ENCODE results near the gene CIDEB. TPM values are rescaled to one million over a fixed set of nuclear protein-coding genes. Genes with fewer than 3 reads are reported as not detected.

Gene CIDEB
- total RNA-seq, 1 donor: 0.36 TPM

DNA sequence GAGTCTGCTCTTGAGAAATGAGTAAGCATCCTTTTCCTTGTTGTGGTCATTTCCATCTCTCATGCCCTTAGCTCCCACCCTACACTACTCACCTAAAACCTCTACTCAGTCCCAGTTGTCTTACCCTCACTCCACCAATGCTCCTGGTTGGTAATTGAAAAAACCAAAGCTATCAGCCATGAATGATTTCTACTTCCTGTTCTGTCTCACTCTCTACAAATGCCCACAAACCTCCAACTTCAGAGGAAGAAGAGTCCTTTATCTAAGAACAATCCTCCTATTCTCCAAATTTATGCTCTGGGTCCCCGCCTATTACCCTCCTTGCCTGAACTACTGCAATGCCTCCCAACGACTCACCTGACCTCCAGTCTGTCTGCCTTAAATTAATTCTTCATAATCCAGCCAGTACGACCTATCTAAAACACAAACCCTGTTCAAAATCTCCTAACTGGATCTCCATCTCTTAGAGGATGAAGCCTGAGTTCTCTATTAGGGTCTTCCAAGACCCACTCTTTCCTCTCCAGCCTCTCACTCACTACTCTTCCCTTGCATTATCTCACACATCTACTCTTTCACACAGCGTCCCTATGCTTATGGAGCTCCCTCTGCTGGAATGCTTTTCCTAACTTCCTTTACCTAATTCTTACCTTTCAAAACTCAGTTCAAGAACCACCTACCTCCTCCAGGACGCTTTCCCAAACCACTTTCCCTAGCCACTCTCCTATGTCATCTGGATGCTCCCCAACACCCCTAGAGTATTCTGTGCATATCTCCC is 10.4 kb downstream of the CIDEB start:
- no peak overlapping the region for H3K4me3 ChIP-seq (ENCODE audit: insufficient read depth, low read length)
- TF ChIP-seq, protein P1, sequence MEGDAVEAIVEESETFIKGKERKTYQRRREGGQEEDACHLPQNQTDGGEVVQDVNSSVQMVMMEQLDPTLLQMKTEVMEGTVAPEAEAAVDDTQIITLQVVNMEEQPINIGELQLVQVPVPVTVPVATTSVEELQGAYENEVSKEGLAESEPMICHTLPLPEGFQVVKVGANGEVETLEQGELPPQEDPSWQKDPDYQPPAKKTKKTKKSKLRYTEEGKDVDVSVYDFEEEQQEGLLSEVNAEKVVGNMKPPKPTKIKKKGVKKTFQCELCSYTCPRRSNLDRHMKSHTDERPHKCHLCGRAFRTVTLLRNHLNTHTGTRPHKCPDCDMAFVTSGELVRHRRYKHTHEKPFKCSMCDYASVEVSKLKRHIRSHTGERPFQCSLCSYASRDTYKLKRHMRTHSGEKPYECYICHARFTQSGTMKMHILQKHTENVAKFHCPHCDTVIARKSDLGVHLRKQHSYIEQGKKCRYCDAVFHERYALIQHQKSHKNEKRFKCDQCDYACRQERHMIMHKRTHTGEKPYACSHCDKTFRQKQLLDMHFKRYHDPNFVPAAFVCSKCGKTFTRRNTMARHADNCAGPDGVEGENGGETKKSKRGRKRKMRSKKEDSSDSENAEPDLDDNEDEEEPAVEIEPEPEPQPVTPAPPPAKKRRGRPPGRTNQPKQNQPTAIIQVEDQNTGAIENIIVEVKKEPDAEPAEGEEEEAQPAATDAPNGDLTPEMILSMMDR (IDR thresholded peaks at IDR 0.05; ENCODE audit: extremely low read depth, low read depth, low read length): peak; percentile 37
- peaks cover 2% of the 10 kb centered on the region for H4K20me1 ChIP-seq (ENCODE audit: insufficient read depth, low read length)
- H3K27ac ChIP-seq (ENCODE audit: low read depth, low read length): no peak overlapping the region
- H3K36me3 ChIP-seq (ENCODE audit: insufficient read depth, low read length): peaks cover 32% of the 10 kb centered on the region
- no peaks in the 10 kb centered on the region for H3K27me3 ChIP-seq (ENCODE audit: insufficient read depth, low read length)
- DNase-seq (ENCODE audit: insufficient read length, low spot score, missing footprints): peak; percentile 15
- H3K9me3 ChIP-seq (ENCODE audit: low read depth, low read length): no peaks in the 10 kb centered on the region
- H3K4me1 ChIP-seq (ENCODE audit: insufficient read depth, low read length): peaks cover 21% of the 10 kb centered on the region
- H3K4me2 ChIP-seq (ENCODE audit: insufficient read depth, low read length): no peak overlapping the region
- peaks cover 18% of the 10 kb centered on the region for H3K79me2 ChIP-seq (ENCODE audit: insufficient read depth, low read length)
- no peak overlapping the region for H2AFZ ChIP-seq (ENCODE audit: low read length)

DNA sequence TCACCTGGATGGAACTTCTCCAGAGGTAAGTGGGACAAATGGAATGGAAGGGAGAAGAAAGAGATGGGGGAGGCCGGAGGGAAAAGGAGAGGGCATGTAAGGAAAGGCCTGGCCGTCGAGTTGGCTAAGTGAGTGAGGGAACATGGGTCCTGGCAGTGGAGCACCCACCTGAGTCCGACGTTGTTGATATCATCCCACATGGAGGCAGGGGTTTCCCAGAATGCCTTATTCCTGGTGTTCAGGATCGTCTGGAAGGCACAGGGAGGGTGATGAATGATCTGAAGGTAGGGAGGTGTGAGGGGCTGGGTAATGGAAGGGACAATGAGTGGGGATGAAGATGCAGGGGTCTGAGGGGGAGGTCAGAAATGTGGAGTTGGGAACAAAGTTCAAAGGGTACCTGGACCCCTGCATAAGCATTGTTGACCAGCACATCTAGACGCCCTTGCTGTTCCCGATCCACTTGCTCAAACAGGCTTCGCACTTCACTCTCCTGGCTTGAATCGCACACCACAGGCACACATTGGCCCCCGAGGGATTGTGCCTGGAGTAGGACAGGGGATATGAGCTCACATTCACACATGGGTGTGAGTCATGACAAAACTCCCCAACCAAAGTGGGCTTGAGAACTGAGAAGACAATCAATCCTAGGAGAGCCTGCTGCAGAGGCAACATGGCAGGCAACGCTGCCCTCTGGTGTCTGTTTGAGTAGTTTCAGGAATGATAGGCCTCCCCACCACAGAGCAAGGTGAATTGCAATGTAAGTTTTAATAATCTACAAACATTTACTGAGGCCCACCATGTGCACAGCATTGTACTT is 11.2 kb downstream of the CIDEB start:
- peaks cover 21% of the 10 kb centered on the region for H3K4me1 ChIP-seq (ENCODE audit: insufficient read depth, low read length)
- H3K4me3 ChIP-seq (ENCODE audit: insufficient read depth, low read length): no peak overlapping the region
- no peaks in the 10 kb centered on the region for H3K27me3 ChIP-seq (ENCODE audit: insufficient read depth, low read length)
- TF ChIP-seq, protein P1 (IDR thresholded peaks at IDR 0.05; ENCODE audit: extremely low read depth, low read depth, low read length): peak; percentile 82
- H4K20me1 ChIP-seq (ENCODE audit: insufficient read depth, low read length): peaks cover 2% of the 10 kb centered on the region
- no peaks in the 10 kb centered on the region for H3K9me3 ChIP-seq (ENCODE audit: low read depth, low read length)
- peak; percentile 99 for DNase-seq (ENCODE audit: insufficient read length, low spot score, missing footprints)
- no peak overlapping the region for H3K4me2 ChIP-seq (ENCODE audit: insufficient read depth, low read length)
- H3K27ac ChIP-seq (ENCODE audit: low read depth, low read length): peak overlapping the region; percentile 63
- peaks cover 17% of the 10 kb centered on the region for H3K79me2 ChIP-seq (ENCODE audit: insufficient read depth, low read length)
- H3K36me3 ChIP-seq (ENCODE audit: insufficient read depth, low read length): peaks cover 28% of the 10 kb centered on the region
- H2AFZ ChIP-seq (ENCODE audit: low read length): no peak overlapping the region

DNA sequence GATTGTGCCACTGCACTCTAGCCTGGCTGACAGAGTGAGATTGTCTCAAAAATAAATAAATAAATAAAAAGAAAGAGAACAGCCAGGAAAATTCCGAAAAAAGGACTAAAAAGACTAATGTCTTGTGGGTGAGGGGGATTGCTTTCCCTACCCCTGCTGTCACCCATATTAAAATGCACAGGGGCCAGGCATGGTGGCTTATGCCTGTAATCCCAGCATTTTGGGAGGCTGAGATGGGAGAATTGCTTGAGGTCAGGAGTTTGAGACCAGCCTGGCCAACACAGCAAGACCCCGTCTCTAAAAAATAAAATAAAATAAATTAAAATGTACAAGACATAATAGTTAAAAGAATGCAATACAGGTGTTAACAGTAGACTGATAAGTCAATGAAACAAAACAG is 14.3 kb downstream of the CIDEB start:
- peaks cover 4% of the 10 kb centered on the region for H3K4me1 ChIP-seq (ENCODE audit: insufficient read depth, low read length)
- no peaks in the 10 kb centered on the region for H4K20me1 ChIP-seq (ENCODE audit: insufficient read depth, low read length)
- TF ChIP-seq, protein P1 (IDR thresholded peaks at IDR 0.05; ENCODE audit: extremely low read depth, low read depth, low read length): no peak
- no peak overlapping the region for H2AFZ ChIP-seq (ENCODE audit: low read length)
- H3K79me2 ChIP-seq (ENCODE audit: insufficient read depth, low read length): no peaks in the 10 kb centered on the region
- DNase-seq (ENCODE audit: insufficient read length, low spot score, missing footprints): no peak
- no peak overlapping the region for H3K27ac ChIP-seq (ENCODE audit: low read depth, low read length)
- no peaks in the 10 kb centered on the region for H3K27me3 ChIP-seq (ENCODE audit: insufficient read depth, low read length)
- no peaks in the 10 kb centered on the region for H3K9me3 ChIP-seq (ENCODE audit: low read depth, low read length)
- H3K4me2 ChIP-seq (ENCODE audit: insufficient read depth, low read length): no peak overlapping the region
- H3K36me3 ChIP-seq (ENCODE audit: insufficient read depth, low read length): peaks cover 45% of the 10 kb centered on the region
- no peak overlapping the region for H3K4me3 ChIP-seq (ENCODE audit: insufficient read depth, low read length)

All from osteoblast (primary cell).